Right renal cortex interstitium (tissue), 3 donors: ENCODE measurements around the gene LRRK1. TPM values are rescaled to one million over a fixed set of nuclear protein-coding genes. Genes with fewer than 3 reads are reported as not detected.

Source experiments
- polyA plus RNA-seq, 3 donors: library from polyadenylated mRNA; unstranded; fragments of 120-200 nt; gene quantifications; one replicate each; pipeline ENCODE4 v1.2.1, GENCODE V29; 2013; ENCODE audit not compliant: insufficient read length in 3 of 3

LRRK1 gene
- polyA plus RNA-seq, 3 donors: 1.7 to 3.6 (median 3.1) TPM

Other genes starting within 250 kb of the LRRK1 start
- gene ALDH1A3, start 39.5 kb upstream of the LRRK1 start, polyA plus RNA-seq: 1 to 10 TPM; 3.3 to 4.7 (median 4.3) TPM